ENCODE results near the gene GNG11. TPM values are rescaled to one million over a fixed set of nuclear protein-coding genes. Genes with fewer than 3 reads are reported as not detected.

Gene GNG11
- polyA plus RNA-seq (2013, experiment 1 of 2): 3.2 TPM
- polyA plus RNA-seq (2013, experiment 2 of 2): 6.8 TPM

DNA sequence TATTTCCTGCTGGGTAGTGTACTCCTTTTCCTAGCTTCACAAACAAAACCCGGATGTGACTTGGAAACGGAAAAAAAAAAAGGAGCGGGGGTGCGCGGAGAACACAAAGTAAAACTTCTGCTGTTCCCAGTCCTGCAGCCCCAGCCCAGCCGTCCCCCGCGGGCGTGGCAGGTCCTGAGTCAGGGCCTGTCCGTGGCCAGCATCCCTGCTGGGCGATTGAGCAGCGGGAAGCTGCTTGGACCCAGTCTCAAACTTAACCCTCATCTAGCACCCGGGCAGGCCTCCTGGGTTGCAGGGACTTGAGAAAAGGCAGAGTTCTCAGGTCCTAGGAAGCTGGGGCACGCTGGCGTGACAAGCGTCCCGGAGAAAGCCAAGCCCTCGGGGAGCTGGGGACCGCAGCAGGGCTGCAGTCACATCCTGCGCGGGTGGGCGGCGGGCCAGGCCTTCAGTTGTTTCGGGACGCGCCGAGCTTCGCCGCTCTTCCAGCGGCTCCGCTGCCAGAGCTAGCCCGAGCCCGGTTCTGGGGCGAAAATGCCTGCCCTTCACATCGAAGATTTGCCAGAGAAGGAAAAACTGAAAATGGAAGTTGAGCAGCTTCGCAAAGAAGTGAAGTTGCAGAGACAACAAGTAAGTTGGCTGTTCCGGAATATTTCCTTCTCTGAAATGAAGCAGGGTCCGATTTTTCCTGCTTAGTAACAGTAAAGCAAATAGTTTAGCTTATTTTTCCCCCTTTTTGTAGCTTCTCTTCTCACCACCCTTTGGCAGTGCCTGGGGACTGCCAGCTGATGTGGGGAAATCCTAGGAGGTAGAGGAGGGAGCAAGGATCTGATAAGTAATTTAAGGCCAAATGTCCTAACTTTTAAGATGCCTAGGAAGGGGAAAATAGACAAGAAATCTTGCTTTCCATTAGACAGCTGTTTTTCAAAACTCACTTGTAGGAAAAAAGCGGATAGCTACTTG lies at the start of gene GNG11:
Gene GNG11, plus strand, starts transcription at position 129 of the 960 bp plus-strand sequence. Its CDS starts 403 bp downstream, at position 532.
- no peaks in the 10 kb centered on the region for H3K9me3 ChIP-seq (ENCODE audit: insufficient read depth, low read depth, low read length)
- H3K36me3 ChIP-seq (ENCODE audit: insufficient read depth, low read length): no peaks in the 10 kb centered on the region
- H3K27me3 ChIP-seq (ENCODE audit: insufficient read depth, low read length): no peaks in the 10 kb centered on the region; the same call in 1 of the 2 replicates
- H3K9ac ChIP-seq (ENCODE audit: low read depth, low read length): peak within 1 kb of the TSS; percentile 76
- H3K4me3 ChIP-seq (ENCODE audit: low read length): peak within 1 kb of the TSS; percentile 72
- peak within 1 kb of the TSS; percentile 37 for H3K27ac ChIP-seq (ENCODE audit: low read depth, low read length)
- H3K4me1 ChIP-seq (ENCODE audit: insufficient read depth, low read length): peaks cover 18% of the 10 kb centered on the region
- 5% methylated on average over 39 of the region's 39 CpGs for WGBS

DNA sequence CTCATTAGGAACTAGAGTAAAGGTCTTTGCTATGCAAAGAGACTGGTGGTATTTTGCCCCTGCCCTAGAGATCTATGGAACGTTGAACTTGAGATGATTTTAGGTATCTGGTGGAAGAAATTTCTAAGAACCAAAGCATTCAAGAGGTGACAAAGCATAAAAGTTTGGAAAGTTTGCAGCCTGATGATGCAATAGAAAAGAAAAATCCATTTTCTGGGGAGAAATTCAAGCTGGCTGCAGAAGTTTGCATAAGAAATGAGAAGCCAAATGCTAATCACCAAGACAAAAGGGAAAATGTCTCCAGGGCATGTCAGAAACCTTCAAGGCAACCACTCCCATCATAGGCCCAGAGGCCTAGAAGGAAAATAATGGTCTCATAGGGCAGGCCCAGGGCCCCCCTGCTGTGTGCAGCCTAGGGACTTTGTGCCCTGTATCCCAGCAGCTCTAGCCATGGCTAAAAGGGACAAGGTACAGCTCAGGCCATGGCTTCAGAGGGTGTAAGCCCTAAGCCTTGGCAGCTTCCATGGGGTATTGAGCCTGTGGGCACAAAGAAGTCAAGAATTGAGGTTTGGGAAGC lies 47.4 kb upstream of the GNG11 start:
- Histone ChIP-seq H3K4me3 (ENCODE audit: low read length) (no peak overlapping the region), H3K4me1 (ENCODE audit: insufficient read depth, low read length) (no peaks in the 10 kb centered on the region), H3K9ac (ENCODE audit: low read depth, low read length) (no peak overlapping the region), H3K27me3 (ENCODE audit: insufficient read depth, low read length) (no peaks in the 10 kb centered on the region), H3K27ac (ENCODE audit: low read depth, low read length) (peak overlapping the region; percentile 75; the same call in 1 of the 2 replicates), H3K36me3 (ENCODE audit: insufficient read depth, low read length) (peaks cover 6% of the 10 kb centered on the region; the same call in 1 of the 2 replicates), H3K9me3 (ENCODE audit: insufficient read depth, low read depth, low read length) (peaks cover 14% of the 10 kb centered on the region)
- WGBS: 58% methylated on average over 1 of the region's 1 CpG

DNA sequence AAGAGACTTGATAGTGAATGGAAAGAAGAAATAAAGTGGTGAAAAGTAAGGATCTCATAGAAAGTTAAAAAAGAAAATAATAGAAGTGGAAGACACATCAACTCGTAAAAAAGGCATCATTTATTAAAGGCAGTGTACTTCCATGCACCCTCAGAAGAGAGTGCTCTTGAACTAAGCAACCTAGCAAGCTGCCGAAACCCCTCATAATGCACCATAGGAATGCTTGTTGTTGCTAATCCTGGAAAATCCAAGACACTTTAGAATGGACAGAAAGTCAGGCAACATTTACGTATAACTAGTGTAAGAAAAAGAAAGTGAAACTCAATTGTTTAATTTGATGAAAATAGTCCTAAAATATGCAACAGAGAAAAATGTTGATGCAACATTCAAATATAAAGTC lies 43.8 kb upstream of the GNG11 start:
- Histone ChIP-seq H3K9ac (ENCODE audit: low read depth, low read length) (no peak overlapping the region), H3K4me3 (ENCODE audit: low read length) (no peak overlapping the region), H3K9me3 (ENCODE audit: insufficient read depth, low read depth, low read length) (peaks cover 18% of the 10 kb centered on the region), H3K4me1 (ENCODE audit: insufficient read depth, low read length) (no peaks in the 10 kb centered on the region), H3K27me3 (ENCODE audit: insufficient read depth, low read length) (no peaks in the 10 kb centered on the region), H3K36me3 (ENCODE audit: insufficient read depth, low read length) (peaks cover 6% of the 10 kb centered on the region; the same call in 1 of the 2 replicates), H3K27ac (ENCODE audit: low read depth, low read length) (no peak overlapping the region)
- 97% methylated on average over 3 of the region's 3 CpGs for WGBS

DNA sequence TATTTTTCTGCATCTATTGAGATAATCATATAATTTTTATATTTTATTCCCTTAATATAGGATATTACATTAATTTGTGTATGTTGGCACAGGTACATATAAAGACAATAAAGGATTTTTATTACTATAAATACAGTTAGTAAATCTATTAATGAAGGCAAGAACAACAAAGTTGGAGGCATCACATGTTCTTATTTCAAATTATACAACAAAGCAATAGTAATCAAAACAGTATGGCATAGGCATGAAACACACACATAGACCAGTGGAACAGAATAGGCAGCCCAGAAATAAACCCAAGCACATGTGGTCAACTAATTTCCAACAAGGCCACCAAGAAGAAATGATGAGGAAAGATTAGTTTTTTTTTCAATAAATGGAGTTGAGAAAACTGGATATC lies 42.2 kb upstream of the GNG11 start:
- peaks cover 6% of the 10 kb centered on the region; the same call in 1 of the 2 replicates for H3K36me3 ChIP-seq (ENCODE audit: insufficient read depth, low read length)

DNA sequence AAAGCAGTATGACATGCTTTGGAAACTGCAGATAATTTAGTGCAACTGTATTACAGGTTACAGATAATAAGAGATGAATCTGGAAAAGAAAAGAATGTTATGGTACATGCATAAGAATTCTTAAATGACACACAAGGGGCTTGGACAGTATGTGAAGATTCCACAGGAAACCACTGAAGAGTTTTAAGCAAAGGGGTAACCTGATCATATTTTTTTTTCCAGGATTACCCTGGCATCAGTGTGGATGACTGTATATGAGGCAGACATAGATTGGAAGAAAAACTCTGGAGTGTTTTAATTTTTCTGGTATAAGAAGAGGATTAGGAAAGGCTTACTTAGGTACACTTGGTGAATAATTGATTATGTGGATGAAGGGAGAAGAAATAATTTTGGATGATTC lies 39.1 kb upstream of the GNG11 start:
- Histone ChIP-seq H3K27me3 (ENCODE audit: insufficient read depth, low read length) (no peaks in the 10 kb centered on the region), H3K36me3 (ENCODE audit: insufficient read depth, low read length) (no peaks in the 10 kb centered on the region), H3K27ac (ENCODE audit: low read depth, low read length) (no peak overlapping the region), H3K4me3 (ENCODE audit: low read length) (no peak overlapping the region), H3K4me1 (ENCODE audit: insufficient read depth, low read length) (no peaks in the 10 kb centered on the region), H3K9ac (ENCODE audit: low read depth, low read length) (no peak overlapping the region), H3K9me3 (ENCODE audit: insufficient read depth, low read depth, low read length) (peaks cover 5% of the 10 kb centered on the region; the same call in 1 of the 2 replicates)

More for the DNA sequence above, 42.2 kb upstream of the GNG11 start:
- no peak overlapping the region for H3K9ac ChIP-seq (ENCODE audit: low read depth, low read length)
- H3K27ac ChIP-seq (ENCODE audit: low read depth, low read length): no peak overlapping the region
- no peak overlapping the region for H3K4me3 ChIP-seq (ENCODE audit: low read length)
- no peaks in the 10 kb centered on the region for H3K27me3 ChIP-seq (ENCODE audit: insufficient read depth, low read length)
- H3K9me3 ChIP-seq (ENCODE audit: insufficient read depth, low read depth, low read length): peaks cover 16% of the 10 kb centered on the region
- H3K4me1 ChIP-seq (ENCODE audit: insufficient read depth, low read length): no peaks in the 10 kb centered on the region

DNA sequence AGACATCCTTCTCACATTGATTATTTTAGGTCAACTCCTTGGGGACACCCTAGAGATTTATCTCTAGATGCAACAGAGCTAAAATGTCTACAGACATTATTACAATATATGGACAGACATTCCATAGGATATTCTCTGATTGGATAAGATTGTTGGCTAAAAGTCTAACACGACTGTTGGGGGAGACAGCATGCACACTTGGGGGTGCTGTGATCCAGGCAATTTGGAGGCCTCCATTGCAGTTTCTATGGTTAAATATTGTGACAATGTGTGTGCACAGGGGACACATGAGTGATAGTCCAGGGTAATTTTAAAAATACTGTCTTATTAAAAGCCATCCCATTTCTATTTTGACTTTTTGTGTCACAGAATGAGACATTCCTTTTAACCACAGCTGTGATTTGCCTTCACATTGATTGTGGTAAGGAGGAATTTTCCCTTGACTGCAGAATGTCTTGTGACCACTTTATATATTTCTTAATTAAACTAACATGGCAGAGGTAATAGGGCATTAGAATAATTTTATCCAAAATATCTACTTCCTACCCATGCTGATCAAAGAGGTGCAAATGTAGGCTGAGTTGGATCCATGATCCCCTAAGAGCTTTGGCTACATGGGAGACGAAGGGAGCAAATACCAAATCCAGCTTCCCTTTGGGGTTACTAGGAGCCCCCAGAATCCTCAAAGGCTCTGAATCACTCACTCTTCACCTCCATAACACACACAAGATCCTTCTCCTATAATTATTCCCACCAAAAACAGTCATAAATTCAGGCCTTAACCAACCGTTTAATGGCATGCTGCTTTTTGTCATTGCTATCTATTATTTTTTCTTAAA lies 38.2 kb upstream of the GNG11 start:
- H3K4me1 ChIP-seq (ENCODE audit: insufficient read depth, low read length): no peaks in the 10 kb centered on the region
- no peak overlapping the region for H3K9ac ChIP-seq (ENCODE audit: low read depth, low read length)
- H3K36me3 ChIP-seq (ENCODE audit: insufficient read depth, low read length): no peaks in the 10 kb centered on the region
- no peak overlapping the region for H3K27ac ChIP-seq (ENCODE audit: low read depth, low read length)
- peaks cover 5% of the 10 kb centered on the region; the same call in 1 of the 2 replicates for H3K9me3 ChIP-seq (ENCODE audit: insufficient read depth, low read depth, low read length)
- no peak overlapping the region for H3K4me3 ChIP-seq (ENCODE audit: low read length)
- no peaks in the 10 kb centered on the region for H3K27me3 ChIP-seq (ENCODE audit: insufficient read depth, low read length)
- WGBS: 88% methylated on average over 3 of the region's 3 CpGs

DNA sequence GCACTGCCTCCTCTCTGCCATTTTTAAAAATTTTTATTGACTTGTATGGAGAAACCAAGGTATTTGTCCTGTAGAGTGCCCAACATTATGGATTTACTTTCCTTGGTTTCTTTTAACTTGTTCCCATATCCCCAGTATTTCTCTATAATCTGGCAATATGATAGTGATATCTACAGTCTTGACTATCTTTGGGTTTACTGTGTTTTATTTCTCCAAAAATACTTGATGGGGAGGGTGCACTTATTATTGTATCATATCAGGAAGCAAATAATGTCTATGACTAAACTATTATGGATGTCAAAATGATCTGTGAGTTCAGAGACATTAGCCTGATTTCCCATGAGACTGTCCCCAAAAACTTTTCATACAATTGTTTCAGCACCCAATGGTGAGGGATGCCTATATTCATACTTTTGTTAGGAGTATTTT lies 37.6 kb upstream of the GNG11 start:
- peaks cover 4% of the 10 kb centered on the region for H3K27me3 ChIP-seq (ENCODE audit: insufficient read depth, low read length)
- no peak overlapping the region for H3K9ac ChIP-seq (ENCODE audit: low read depth, low read length)
- H3K4me3 ChIP-seq (ENCODE audit: low read length): no peak overlapping the region
- H3K9me3 ChIP-seq (ENCODE audit: insufficient read depth, low read depth, low read length): peaks cover 5% of the 10 kb centered on the region; the same call in 1 of the 2 replicates
- H3K4me1 ChIP-seq (ENCODE audit: insufficient read depth, low read length): no peaks in the 10 kb centered on the region; the same call in 1 of the 2 replicates
- no peaks in the 10 kb centered on the region for H3K36me3 ChIP-seq (ENCODE audit: insufficient read depth, low read length)
- H3K27ac ChIP-seq (ENCODE audit: low read depth, low read length): no peak overlapping the region

DNA sequence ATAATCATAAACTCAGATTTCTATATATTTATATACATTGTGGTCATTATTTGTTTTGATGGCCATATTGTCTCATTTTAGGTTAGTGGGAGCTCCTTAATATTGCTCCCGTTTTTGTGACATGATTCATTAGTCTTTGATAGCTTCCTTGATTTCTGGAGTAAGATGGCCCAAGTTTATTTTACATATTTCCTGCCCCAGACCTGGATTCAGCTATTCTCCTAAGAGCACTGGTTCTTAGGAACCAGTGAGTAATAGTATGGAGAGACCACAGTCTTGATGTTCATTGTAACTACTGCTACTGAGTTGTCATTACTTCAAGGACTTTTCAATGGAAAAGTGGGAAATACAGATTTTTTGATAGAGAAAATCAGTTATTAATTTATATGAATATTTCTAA lies 37.0 kb upstream of the GNG11 start:
- no peak overlapping the region for H3K4me3 ChIP-seq (ENCODE audit: low read length)
- peaks cover 3% of the 10 kb centered on the region for H3K4me1 ChIP-seq (ENCODE audit: insufficient read depth, low read length)
- peaks cover 2% of the 10 kb centered on the region; the same call in 1 of the 2 replicates for H3K9me3 ChIP-seq (ENCODE audit: insufficient read depth, low read depth, low read length)
- no peaks in the 10 kb centered on the region for H3K36me3 ChIP-seq (ENCODE audit: insufficient read depth, low read length)
- 100% methylated on average over 1 of the region's 1 CpG for WGBS
- no peak overlapping the region for H3K9ac ChIP-seq (ENCODE audit: low read depth, low read length)
- no peak overlapping the region for H3K27ac ChIP-seq (ENCODE audit: low read depth, low read length)
- peaks cover 10% of the 10 kb centered on the region for H3K27me3 ChIP-seq (ENCODE audit: insufficient read depth, low read length)

DNA sequence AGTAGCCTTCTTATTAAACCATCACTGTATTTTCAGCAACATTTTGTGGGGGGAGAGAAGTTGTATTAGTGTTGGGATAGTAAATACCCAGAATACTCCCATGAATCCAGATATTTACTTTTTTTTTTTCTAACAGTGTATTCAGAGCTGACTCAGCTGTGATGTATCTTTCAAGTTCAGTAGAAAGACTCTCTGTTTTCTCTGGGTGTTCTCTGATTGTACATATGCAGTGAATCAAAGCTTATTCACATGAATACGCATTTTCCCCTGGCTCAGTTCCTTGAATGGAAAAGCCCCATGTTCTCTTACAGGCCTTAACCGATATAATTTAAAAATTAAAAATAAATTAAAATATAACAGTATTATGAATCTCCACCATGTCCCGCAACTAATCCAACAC lies 32.3 kb upstream of the GNG11 start:
- no CpG with 5 or more reads among the region's 3 CpGs for WGBS
- no peak overlapping the region for H3K9ac ChIP-seq (ENCODE audit: low read depth, low read length)
- H3K27me3 ChIP-seq (ENCODE audit: insufficient read depth, low read length): peaks cover 41% of the 10 kb centered on the region
- H3K9me3 ChIP-seq (ENCODE audit: insufficient read depth, low read depth, low read length): no peaks in the 10 kb centered on the region
- no peak overlapping the region for H3K27ac ChIP-seq (ENCODE audit: low read depth, low read length)
- H3K36me3 ChIP-seq (ENCODE audit: insufficient read depth, low read length): no peaks in the 10 kb centered on the region
- peak overlapping the region; percentile 61 for H3K4me3 ChIP-seq (ENCODE audit: low read length)
- peaks cover 6% of the 10 kb centered on the region for H3K4me1 ChIP-seq (ENCODE audit: insufficient read depth, low read length)

DNA sequence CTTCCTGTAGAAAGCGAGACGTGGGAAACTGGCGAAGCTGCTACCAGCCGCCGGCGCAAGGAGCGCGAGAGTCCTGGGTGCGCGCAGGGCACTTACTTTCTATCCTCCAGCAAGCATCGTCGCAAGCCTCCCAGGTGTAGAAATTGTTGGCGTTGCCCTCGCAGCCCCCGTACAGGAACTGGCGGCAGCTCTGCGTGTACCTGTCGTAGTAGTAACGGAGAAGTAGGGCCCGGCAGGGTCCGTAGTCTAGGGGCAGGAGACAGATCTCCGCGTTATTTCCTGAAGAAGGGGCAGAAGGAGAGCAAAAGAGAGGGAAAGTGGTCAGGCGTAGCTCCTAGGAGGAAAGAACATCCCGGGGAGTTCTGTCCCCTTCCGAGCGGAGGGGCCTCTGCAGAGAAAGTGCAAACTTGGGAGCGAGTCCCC lies 31.5 kb upstream of the GNG11 start:
- Histone ChIP-seq H3K27me3 (ENCODE audit: insufficient read depth, low read length) (peaks cover 41% of the 10 kb centered on the region), H3K9me3 (ENCODE audit: insufficient read depth, low read depth, low read length) (no peaks in the 10 kb centered on the region), H3K4me1 (ENCODE audit: insufficient read depth, low read length) (peaks cover 6% of the 10 kb centered on the region), H3K27ac (ENCODE audit: low read depth, low read length) (no peak overlapping the region), H3K9ac (ENCODE audit: low read depth, low read length) (peak overlapping the region; percentile 59), H3K36me3 (ENCODE audit: insufficient read depth, low read length) (no peaks in the 10 kb centered on the region), H3K4me3 (ENCODE audit: low read length) (peak overlapping the region; percentile 61)
- WGBS: under 1% methylated on average over 28 of the region's 28 CpGs
